NCI-H2196 (cell line): ENCODE data around the gene TTC19.
A peak's percentile ranks its signal among the peaks of the same experiment; 100 is the strongest.

Experiments
- DNase-seq: peaks from one replicate; lab custom pipeline; 2025; ENCODE audit not compliant: unreplicated experiment; lab: John Stamatoyannopoulos, UW

Gene TTC19, protein sequence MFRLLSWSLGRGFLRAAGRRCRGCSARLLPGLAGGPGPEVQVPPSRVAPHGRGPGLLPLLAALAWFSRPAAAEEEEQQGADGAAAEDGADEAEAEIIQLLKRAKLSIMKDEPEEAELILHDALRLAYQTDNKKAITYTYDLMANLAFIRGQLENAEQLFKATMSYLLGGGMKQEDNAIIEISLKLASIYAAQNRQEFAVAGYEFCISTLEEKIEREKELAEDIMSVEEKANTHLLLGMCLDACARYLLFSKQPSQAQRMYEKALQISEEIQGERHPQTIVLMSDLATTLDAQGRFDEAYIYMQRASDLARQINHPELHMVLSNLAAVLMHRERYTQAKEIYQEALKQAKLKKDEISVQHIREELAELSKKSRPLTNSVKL

GRCh38 chr17:15999141-15999973, at the start of gene TTC19, which contains the start of gene ZSWIM7:
Gene TTC19 (plus strand): TSS chr17:15999824. CDS start chr17:15999849, 25 bp downstream.
Gene ZSWIM7 (minus strand): TSS chr17:15999704. CDS start chr17:15999594, 110 bp downstream.
- peak; percentile 84 for DNase-seq

DNA sequence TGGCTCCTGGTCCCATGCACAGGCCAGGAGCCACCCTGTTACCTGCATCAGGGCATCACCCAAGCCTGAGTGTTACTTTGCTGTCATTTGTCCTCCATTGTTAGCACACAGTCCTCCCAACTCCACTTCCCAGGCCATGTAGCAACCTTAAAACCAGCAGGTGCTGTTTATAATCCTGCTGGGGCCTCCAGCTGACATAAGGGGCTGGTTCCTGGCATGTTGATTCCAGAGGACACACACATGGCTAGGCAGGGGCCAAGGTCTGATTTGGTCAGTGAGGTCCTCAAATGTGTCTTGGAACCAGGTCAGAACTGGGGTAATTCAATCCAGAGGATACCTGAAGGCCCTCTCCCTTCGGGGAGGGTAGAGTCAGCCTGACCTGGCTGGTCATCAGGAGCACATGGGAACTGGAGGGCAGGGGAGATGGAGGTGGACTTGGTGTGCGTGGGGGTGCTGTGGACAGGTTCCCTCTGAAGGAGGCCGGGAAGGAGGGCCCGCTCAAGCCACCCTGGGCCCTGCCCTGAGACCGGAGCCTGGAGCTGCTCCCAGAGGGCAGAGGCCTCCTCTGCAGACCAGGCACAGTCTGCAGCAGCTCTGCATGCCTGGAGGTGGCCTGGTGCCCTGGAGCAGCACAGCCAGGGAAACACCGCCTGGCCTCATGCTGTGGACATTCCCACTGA, 48.1 kb upstream of the TTC19 start:
- no peak for DNase-seq

DNA sequence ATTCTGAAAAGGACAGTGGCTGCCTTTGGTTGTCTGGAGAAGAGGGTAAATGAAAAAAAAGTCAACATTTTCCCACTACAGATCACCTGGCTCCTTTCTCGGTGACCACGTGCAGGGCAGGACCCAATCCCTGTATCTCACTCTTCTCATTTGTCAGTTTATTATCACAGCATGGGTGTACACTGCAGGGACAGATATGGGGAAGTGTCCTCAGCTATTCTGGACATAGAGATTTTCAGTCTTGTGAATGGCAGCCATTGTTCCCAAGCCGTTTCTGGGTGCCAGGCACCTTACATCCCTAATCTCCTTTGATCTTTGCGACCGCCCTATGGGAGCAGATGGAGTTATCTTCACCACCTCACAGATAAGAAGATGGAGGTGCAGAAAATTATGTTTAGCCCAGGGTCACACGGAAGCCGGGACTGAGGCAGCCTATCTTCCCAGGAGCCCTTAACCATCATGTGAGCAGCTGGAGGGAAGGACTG, 47.5 kb upstream of the TTC19 start:
- no peak for DNase-seq

GRCh38 chr17:15952916-15953790, 46.5 kb upstream of the TTC19 start:
- DNase-seq, result no peak

GRCh38 chr17:15954222-15954621, 45.4 kb upstream of the TTC19 start:
- no peak for DNase-seq

DNA sequence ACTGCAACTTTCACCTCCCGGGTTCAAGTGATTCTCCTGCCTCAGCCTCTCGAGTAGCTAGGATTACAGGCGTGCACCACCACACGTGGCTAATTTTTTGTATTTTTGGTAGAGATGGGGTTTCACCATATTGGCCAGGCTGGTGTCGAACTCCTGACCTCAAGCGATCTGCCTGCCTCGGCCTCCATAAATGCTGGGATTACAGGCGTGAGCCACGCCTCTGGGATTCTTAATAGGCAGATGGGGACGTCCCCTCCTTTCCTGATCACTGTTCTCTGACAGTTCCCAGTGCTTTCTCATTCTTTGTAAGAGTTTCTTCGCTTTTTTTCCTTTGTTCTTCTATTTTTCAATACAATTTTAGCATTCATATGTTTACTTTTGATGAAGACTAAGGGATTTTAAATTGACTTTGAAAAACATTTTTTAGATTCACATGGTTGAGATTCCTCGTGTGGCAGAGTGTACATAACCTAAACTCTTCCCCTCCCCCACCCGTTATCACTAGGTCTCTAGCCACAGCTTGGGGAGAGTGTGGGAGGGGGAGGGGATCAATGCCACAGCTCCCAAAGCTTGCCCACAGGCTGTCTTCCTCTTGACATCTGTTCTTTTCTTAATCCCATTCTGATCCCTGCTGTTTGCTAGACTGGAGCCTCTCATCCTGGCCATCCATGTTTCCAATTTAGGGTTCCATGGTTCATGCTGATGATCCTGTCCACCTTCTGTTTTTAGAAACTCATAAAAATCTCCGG, 43.7 kb upstream of the TTC19 start:
- DNase-seq, result no peak

GRCh38 chr17:15957206-15957605, 42.4 kb upstream of the TTC19 start:
- no peak for DNase-seq

DNA sequence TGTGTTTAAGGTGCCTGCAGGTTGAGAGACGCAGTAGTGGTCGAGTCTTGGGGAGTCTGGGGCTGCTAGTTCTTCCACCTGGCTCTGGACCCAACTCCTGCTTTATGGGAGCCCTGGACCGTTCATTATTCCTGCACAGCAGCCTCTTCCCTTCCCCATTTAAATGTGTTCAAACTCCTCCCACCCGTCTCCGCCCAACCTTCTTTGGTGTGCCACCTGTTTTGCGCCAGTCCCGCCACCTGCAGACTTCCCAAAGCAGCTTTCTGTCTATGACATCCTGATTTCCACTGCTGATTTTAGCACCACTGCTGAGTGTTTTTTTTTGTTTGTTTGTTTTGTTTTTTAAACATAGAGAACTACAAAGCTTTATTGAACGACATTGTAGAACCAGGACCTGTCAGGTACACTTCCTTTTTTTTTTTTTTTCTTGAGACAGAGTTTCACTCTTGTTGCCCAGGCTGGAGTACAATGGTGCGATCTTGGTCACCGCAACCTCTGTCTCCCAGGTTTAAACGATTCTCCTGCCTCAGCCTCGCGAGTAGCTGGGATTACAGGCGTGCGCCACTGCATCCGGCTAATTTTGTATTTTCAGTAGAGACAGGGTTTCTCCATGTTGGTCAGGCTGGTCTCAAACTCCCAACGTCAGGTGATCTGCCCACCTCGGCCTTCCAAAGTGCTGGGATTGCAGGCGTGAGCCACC, 41.9 kb upstream of the TTC19 start:
- DNase-seq, result no peak

DNA sequence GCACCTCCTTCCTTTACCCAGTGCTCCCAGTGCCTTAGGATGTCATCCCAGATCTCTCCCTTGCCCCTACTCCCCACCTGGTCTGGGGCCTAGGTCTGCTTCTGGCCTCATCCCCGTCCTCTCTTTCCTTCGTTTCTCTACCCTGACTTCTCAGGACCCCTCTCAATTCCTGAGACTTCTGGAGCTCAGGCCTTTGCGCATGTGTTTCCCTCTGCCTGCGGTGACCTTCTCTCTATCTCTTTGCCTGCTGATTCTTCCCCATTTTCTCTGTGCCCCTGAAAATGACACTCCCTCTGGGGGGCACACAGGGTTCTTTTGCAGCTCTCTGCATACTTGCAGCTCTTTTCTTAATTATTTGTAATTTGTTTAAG, 41.2 kb upstream of the TTC19 start:
- DNase-seq, result no peak

DNA sequence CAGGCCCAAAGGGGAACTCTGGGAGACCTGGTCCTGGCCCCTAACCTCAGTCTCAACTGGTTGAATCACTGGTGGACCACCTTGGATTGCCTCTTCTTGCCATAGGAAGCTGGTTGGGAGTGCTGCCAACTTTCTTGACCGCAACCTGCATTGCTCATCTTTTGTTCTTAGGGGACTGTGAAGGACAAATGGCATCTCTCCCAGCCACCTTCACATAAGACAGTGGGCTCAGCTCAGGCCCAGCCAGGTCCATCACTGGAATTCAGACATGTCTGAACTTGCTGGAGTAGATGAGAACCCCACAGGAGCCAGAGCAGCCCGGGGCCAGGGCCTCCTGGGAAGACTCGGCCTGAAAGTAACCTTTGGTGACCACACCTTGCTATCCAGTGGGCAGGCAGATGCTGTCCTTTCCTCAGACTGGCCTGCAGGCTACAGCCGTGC, 35.9 kb upstream of the TTC19 start:
- DNase-seq, result no peak

GRCh38 chr17:15965528-15965927, 34.1 kb upstream of the TTC19 start:
- DNase-seq, result no peak

DNA sequence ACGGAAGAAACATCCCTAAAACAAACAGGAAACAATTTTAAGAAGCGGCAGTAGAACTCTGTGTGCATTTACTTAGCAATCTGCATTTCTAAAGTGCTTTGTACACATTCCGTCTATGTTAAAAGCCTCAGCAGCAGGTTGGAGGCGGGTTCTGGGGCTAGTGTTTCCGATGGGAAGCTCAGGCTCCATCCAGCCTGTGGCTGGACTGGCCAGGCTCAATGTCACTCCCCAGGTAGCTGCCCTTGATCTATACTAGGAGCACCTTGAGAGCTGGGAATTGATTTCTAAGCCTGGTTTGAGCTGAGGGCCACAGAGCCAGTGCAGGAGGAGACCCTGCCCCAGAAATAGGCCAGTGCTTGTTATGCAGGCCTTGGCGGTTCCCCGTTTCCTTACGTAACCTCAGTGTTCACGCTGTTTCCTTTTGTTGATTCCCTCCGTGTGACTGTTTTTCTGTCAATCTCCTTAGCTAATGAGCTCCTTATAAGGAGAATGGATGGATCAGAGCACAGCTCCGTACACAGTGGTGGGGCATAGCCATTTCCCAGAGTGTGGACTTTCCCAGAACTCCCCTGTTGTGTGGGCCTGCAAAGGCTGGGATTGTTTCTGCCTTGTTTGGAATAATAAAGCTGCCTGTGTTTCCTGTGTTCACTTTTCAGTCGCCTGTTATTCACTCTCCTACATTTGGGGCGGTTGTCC, 33.3 kb upstream of the TTC19 start:
- DNase-seq, result peak; percentile 19

DNA sequence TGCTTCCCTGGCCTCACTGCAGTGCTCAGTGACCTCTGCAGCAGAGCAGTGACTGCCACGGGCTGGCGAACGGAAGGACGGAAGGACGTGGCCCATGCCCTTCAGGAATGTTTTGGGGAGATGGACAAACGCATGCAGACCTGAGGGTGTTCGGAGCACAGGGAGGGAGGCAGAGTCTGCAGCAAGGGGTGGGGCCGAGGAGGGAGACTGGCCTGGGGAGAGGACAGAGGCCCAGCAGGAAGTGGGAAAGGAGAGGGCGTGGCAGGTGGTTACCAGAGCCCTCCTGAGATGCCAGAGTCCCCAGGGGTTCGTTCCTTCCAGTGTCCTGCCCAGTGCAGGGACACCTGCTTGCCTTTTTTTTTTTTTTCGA, 32.8 kb upstream of the TTC19 start:
- DNase-seq, result no peak

DNA sequence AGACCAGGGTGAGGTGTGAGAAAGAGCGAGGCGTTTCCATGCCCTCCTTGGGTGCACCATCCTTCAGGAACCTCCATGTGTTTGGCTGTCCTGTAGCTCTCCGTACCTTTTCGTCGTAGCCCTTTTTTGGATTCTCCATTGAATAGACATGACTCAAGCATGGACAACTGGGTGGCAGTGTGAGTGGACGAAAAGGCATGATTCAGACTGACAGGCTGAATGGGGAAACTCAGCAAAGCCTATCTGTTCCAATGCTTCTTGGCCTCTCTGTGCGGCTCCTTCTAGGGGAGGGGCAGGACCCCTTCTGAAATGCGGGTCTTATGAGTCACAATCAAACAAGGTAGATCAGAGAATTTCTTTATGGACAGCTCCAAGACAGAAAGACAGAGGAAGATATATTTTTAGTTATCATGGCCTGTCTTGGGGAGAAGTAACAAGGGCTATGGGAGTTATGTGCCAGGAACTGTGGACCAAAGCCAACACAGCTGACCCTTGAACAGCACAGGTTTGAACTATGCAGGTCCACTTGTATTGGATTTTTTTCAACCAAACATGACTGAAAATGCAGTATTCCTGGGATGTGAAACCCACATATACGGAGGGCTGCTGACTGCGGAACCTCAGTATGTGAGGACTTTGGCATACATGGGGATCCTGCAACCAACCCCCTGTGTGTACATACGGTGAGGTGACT, 31.8 kb upstream of the TTC19 start:
- DNase-seq, result no peak

- no peak for DNase-seq
Measured at GRCh38 chr17:15969463-15969862, 30.2 kb upstream of the TTC19 start.

DNA sequence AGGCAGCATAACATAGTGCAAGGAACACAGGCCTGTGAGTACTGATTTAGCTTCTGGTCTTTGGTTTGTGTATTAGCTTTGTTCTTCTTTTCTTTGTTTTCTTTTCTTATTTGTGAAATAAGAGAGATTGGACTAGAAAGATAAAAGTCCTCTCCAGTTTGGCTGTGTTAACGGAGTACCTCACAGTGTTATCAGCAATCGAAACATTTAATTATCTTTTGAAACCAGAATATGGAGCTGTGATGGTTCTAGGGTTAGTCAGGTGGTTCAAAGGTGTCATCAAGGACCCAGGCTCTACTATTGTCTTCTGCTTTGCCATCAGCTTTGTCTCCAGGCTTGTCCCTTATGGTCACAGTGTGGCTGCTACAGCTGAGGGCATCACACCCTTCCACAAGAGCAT, 29.1 kb upstream of the TTC19 start:
- DNase-seq, result no peak

DNA sequence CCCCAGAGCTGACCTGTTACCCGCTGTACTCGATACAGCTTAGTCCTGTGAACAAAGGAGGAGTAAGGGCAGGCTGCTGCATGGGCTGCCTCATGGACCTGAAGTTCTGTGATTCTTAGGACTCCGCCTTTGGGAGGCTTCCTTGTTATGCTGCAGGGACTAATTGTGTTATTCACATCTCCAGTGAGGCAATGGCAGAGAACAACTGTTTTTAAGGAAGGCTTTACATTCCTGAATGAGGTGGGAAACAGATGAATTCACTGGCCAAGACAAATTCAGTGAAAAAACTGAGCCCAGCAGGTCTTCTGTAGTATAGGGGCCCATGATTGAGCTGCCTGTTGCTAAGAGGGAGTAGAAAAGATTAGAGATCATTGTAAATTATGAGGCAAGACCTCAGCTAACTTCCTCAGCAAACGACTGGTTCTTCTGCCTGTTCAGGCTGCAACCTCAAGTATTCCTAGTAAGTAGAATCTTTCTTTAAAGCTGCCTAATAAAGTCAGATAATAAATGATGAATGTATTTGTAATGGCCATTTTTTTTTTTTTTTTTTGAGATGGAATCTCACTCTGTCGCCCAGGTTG, 28.4 kb upstream of the TTC19 start:
- DNase-seq, result no peak

DNA sequence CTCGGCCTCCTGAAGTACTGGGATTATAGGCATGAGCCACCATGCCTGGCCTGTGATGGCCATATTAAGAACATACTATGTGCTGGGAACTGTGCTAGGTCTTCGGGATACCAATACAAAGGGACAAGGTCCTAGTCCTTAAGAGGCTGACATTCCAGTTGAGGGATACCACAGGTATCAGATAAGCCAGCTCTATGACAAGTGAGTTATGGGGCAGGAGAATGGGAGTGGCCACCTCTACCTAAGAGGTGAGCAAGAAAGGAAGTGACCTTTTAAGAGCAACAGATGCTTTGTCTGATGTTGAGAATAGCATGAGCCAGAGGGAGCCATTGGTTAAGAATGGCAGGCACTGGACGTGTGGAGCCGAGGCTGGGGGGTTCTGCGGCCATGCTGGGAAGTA, 27.7 kb upstream of the TTC19 start:
- DNase-seq, result no peak
